IMR-90 (cell line): ENCODE data around the gene FNDC3B. TPM values are rescaled to one million over a fixed set of nuclear protein-coding genes. Genes with fewer than 3 reads are reported as not detected.

Experiments
- ATAC-seq: fragments of 200-7000 bp; cut with Tn5 transposase; 2 replicates; pipeline ENCODE4 v1.9.1; 2020; ENCODE audit warnings: low read depth, mild to moderate bottlenecking, moderate library complexity
- BruUV-seq: library from RNA; stranded (reverse); fragments of 400-500 nt; replicated peaks from 2 replicates; lab custom pipeline; 2021; lab: Mats Ljungman, UMichigan
- CTCF ChIA-PET: fragments of 300-600 bp; formaldehyde crosslinking; extraction: SDS; loops from one replicate; lab custom pipeline; 2021; ENCODE audit warnings: antibody characterized with exemption; lab: Yijun Ruan, JAX
- POLR2A ChIA-PET: fragments of 300-600 bp; sonication (Branson Sonifier 250); formaldehyde crosslinking; loops from one replicate; lab custom pipeline; 2022; ENCODE audit warnings: antibody characterized with exemption; ENCODE audit not compliant: unreplicated experiment; lab: Charles Lee
- DNase-seq: peaks from one replicate; pipeline ENCODE4 v3.0.0; 2013
- H2AFZ ChIP-seq: replicated peaks from 2 replicates; pipeline ENCODE3; 2013; ENCODE audit warnings: low read length, mild to moderate bottlenecking; ENCODE audit not compliant: poor library complexity
- H2AK5ac ChIP-seq: 2 replicates; pipeline ENCODE4 v1.6.1; 2013; ENCODE audit warnings: low read depth, low read length, inconsistent platforms
- H2AK9ac ChIP-seq: replicated peaks from 2 replicates; pipeline ENCODE3; 2013; ENCODE audit warnings: mild to moderate bottlenecking, low read depth, low read length, moderate library complexity; ENCODE audit not compliant: poor library complexity
- H2BK120ac ChIP-seq: 2 replicates; pipeline ENCODE4 v1.6.1; 2013; ENCODE audit warnings: low read depth, low read length, inconsistent platforms
- H2BK15ac ChIP-seq: 3 replicates; pipeline ENCODE4 v1.6.1; 2013; ENCODE audit warnings: low read depth, low read length, inconsistent platforms
- H2BK20ac ChIP-seq: 2 replicates; pipeline ENCODE4 v1.6.1; 2013; ENCODE audit warnings: low read depth, mild to moderate bottlenecking, inconsistent platforms, low read length, moderate library complexity
- H2BK5ac ChIP-seq: 2 replicates; pipeline ENCODE4 v1.6.1; 2013; ENCODE audit warnings: mild to moderate bottlenecking, low read depth, low read length, inconsistent platforms; ENCODE audit not compliant: poor library complexity, severe bottlenecking
- H3K14ac ChIP-seq: replicated peaks from 2 replicates; pipeline ENCODE4 v1.6.1; 2013; ENCODE audit warnings: low read depth, low read length, inconsistent platforms
- H3K18ac ChIP-seq: 2 replicates; pipeline ENCODE4 v1.6.1; 2013; ENCODE audit warnings: low read depth, low read length, control low read depth
- H3K23ac ChIP-seq: 2 replicates; pipeline ENCODE4 v1.6.1; 2013; ENCODE audit warnings: low read depth, low read length, inconsistent platforms
- H3K27ac ChIP-seq: 2 replicates; pipeline ENCODE4 v1.5.1; 2013; ENCODE audit warnings: mild to moderate bottlenecking, control low read depth, low read length; ENCODE audit not compliant: insufficient read depth
- H3K27me3 ChIP-seq: 2 replicates; pipeline ENCODE4 v1.6.1; 2013; ENCODE audit warnings: low read length; ENCODE audit not compliant: control insufficient read depth, insufficient read depth
- H3K36me3 ChIP-seq: 2 replicates; pipeline ENCODE4 v1.6.1; 2013; ENCODE audit warnings: low read length, mixed read lengths; ENCODE audit not compliant: control insufficient read depth, insufficient read depth
- H3K4ac ChIP-seq: 2 replicates; pipeline ENCODE4 v1.6.1; 2013; ENCODE audit warnings: low read depth, low read length, inconsistent platforms
- H3K4me1 ChIP-seq: 2 replicates; pipeline ENCODE4 v1.6.1; 2013; ENCODE audit warnings: low read length, mixed read lengths; ENCODE audit not compliant: control insufficient read depth, insufficient read depth
- H3K4me2 ChIP-seq: 2 replicates; pipeline ENCODE4 v1.6.1; 2013; ENCODE audit warnings: low read depth, mild to moderate bottlenecking, control low read depth, low read length, moderate library complexity
- H3K4me3 ChIP-seq: 2 replicates; pipeline ENCODE4 v1.5.1; 2013; ENCODE audit warnings: low read depth, mild to moderate bottlenecking, control low read depth, low read length, moderate library complexity; ENCODE audit not compliant: insufficient read depth
- H3K56ac ChIP-seq: 2 replicates; pipeline ENCODE4 v1.6.1; 2013; ENCODE audit warnings: low read length, inconsistent platforms; ENCODE audit not compliant: insufficient read depth; ENCODE audit errors: extremely low read depth
- H3K79me1 ChIP-seq, 2 experiments: 2 replicates each; pipeline ENCODE4 v1.6.1; 2013; ENCODE audit warnings: low read length in 2 of 2, inconsistent platforms in 1 of 2, low read depth in 1 of 2
- H3K9ac ChIP-seq: 2 replicates; pipeline ENCODE4 v1.6.1; 2013; ENCODE audit warnings: low read depth, low read length, control low read depth
- H3K9me1 ChIP-seq: 2 replicates; pipeline ENCODE4 v1.6.1; 2013; ENCODE audit warnings: low read length, inconsistent platforms; ENCODE audit not compliant: insufficient read depth
- H3K9me3 ChIP-seq: 2 replicates; pipeline ENCODE4 v1.6.1; 2013; ENCODE audit warnings: low read length; ENCODE audit not compliant: control insufficient read depth, insufficient read depth
- H4K20me1 ChIP-seq: 2 replicates; pipeline ENCODE4 v1.6.1; 2013; ENCODE audit warnings: low read length, inconsistent platforms; ENCODE audit not compliant: insufficient read depth
- H4K5ac ChIP-seq: 2 replicates; pipeline ENCODE4 v1.6.1; 2013; ENCODE audit warnings: mild to moderate bottlenecking, low read depth, low read length, control low read depth
- H4K8ac ChIP-seq, 2 experiments: 2 replicates each; pipeline ENCODE4 v1.6.1; 2013; ENCODE audit warnings: low read depth in 2 of 2, low read length in 2 of 2, control low read depth in 1 of 2, inconsistent platforms in 1 of 2
- H4K91ac ChIP-seq: 2 replicates; pipeline ENCODE4 v1.6.1; 2013; ENCODE audit warnings: low read depth, low read length, inconsistent platforms; ENCODE audit not compliant: insufficient read depth
- BHLHE40 ChIP-seq: fragments of 150-350 bp; IDR thresholded peaks from 2 replicates; pipeline ENCODE4 v1.6.1; 2016; ENCODE audit warnings: mild to moderate bottlenecking, low read depth, low read length
- CEBPB ChIP-seq: IDR thresholded peaks from 2 replicates; pipeline ENCODE4 v1.6.1; 2012; ENCODE audit warnings: low read depth, low read length, improper control_type of control experiment
- CHD1 ChIP-seq: IDR thresholded peaks from 2 replicates; pipeline ENCODE4 v1.6.1; 2012; ENCODE audit warnings: low read depth, low read length, improper control_type of control experiment
- CTCF ChIP-seq: conservative IDR thresholded peaks from 2 replicates; pipeline ENCODE4 v1.5.1; 2012; ENCODE audit warnings: mild to moderate bottlenecking, low read depth, low read length, improper control_type of control experiment
- FOS ChIP-seq: fragments of 150-350 bp; IDR thresholded peaks from 2 replicates; pipeline ENCODE4 v1.6.1; 2016; ENCODE audit warnings: low read depth, low read length
- MAFK ChIP-seq: IDR thresholded peaks from 2 replicates; pipeline ENCODE4 v1.6.1; 2012; ENCODE audit warnings: low read depth, low read length, improper control_type of control experiment
- MAZ ChIP-seq: IDR thresholded peaks from 2 replicates; pipeline ENCODE4 v1.6.1; 2012; ENCODE audit warnings: low read depth, mild to moderate bottlenecking, low read length, improper control_type of control experiment, moderate library complexity, borderline replicate concordance
- MXI1 ChIP-seq: IDR thresholded peaks from 2 replicates; pipeline ENCODE4 v1.6.1; 2012; ENCODE audit warnings: low read depth, mild to moderate bottlenecking, low read length, moderate library complexity, borderline replicate concordance
- NFE2L2 ChIP-seq: fragments of 150-350 bp; IDR thresholded peaks from 2 replicates; pipeline ENCODE4 v1.6.1; 2016; ENCODE audit warnings: low read depth, mild to moderate bottlenecking, low read length
- POLR2A ChIP-seq: IDR thresholded peaks from 2 replicates; pipeline ENCODE4 v1.6.1; 2012; ENCODE audit warnings: mild to moderate bottlenecking, low read depth, low read length
- RAD21 ChIP-seq: IDR thresholded peaks from 2 replicates; pipeline ENCODE4 v1.6.1; 2012; ENCODE audit warnings: low read length, improper control_type of control experiment
- RCOR1 ChIP-seq: IDR thresholded peaks from 2 replicates; pipeline ENCODE4 v1.6.1; 2012; ENCODE audit warnings: mild to moderate bottlenecking, low read length, improper control_type of control experiment; ENCODE audit not compliant: insufficient replicate concordance
- RFX5 ChIP-seq: IDR thresholded peaks from 2 replicates; pipeline ENCODE4 v1.8.0; 2012; ENCODE audit warnings: low read depth, mild to moderate bottlenecking, low read length, moderate library complexity
- SMC3 ChIP-seq: fragments of 150-350 bp; IDR thresholded peaks from 2 replicates; pipeline ENCODE4 v1.6.1; 2016; ENCODE audit warnings: low read depth, mild to moderate bottlenecking, antibody characterized with exemption, low read length, moderate library complexity
- WGBS, 2 experiments: methylation state at CpG; one replicate each; pipeline versions ENCODE4 v1.1.5 to v1.1.7; 2013; ENCODE audit warnings: missing lambda C conversion rate in 2 of 2; ENCODE audit not compliant: insufficient read length in 1 of 2; ENCODE audit errors: extremely low coverage in 2 of 2; 5-methylcytosine and 5-hydroxymethylcytosine counted together
- dilution Hi-C: fragments of 300-500 bp; cut with HindIII; formaldehyde crosslinking; loops from one replicate; pipeline ENCODE4 v1.14.3; 2018; ENCODE audit warnings: low sequenced_read_pairs; ENCODE audit not compliant: unreplicated experiment
- in situ Hi-C: fragments of 300-500 bp; cut with MboI; formaldehyde crosslinking; loops from 3 replicates; pipeline ENCODE4 v1.14.3; 2019; ENCODE audit warnings: low sequenced_read_pairs, inconsistent platforms, mixed read lengths
- intact Hi-C: fragments of 100-400 bp; cut with micrococcal nuclease; formaldehyde crosslinking; loops from 2 replicates; pipeline ENCODE4 v1.10.0; 2022
- polyA plus RNA-seq, 3 experiments: library from polyadenylated mRNA; depleted of rRNA; stranded (reverse); fragments of >200 nt; gene quantifications; 2 replicates each; pipeline ENCODE4 v1.2.3, GENCODE V29; 2012; ENCODE audit warnings: low replicate concordance in 1 of 3
- total RNA-seq: library from RNA; depleted of rRNA; stranded (reverse); fragments of >200 nt; gene quantifications from 2 replicates; pipeline ENCODE4 v1.2.3, GENCODE V29; 2012
- TF ChIP-seq, protein P1 (sequence below): fragments of 150-350 bp; IDR thresholded peaks from 2 replicates; pipeline ENCODE4 v1.6.1; 2016; ENCODE audit warnings: low read depth, mild to moderate bottlenecking, low read length, moderate library complexity, borderline replicate concordance
- TF ChIP-seq, protein P2 (sequence below): fragments of 150-350 bp; IDR thresholded peaks from 2 replicates; pipeline ENCODE4 v1.6.1; 2017; ENCODE audit warnings: mild to moderate bottlenecking, antibody characterized with exemption, low read length, low read depth

Gene FNDC3B
- total and polyA plus RNA-seq, 2 of the 4 experiments (the other 2 are of a cell fraction) = 23.9 to 150 TPM

DNA sequence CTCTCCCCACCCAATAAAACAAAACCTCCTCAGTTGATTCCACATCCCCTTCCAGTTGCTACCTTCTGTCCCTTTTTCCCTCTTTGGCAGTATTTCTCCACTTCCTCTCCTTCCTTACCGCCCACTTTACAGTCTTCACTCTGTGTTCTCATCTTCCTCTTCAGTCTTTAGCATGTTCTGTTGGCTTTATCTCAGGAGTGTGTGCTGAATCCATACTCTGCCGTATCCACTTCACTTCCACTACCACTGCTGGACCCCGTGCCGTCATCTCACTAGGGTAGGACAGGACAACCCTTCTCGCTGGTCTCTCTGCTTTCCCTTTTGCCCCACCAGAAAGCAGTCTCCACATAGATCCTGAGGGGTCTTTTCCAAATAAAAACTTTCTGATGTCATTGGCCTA is 74.3 kb downstream of the FNDC3B start:
- no peak overlapping the region for H3K4ac ChIP-seq
- no peak overlapping the region for H4K8ac ChIP-seq
- intact Hi-C loops = no loop called here
- H2BK120ac ChIP-seq = no peak overlapping the region
- peaks cover 5% of the 10 kb centered on the region for H3K4me1 ChIP-seq
- H3K4me2 ChIP-seq = no peak overlapping the region
- no peak overlapping the region for H2AK9ac ChIP-seq
- no peaks in the 10 kb centered on the region for H3K9me3 ChIP-seq
- no peak overlapping the region for H2AK5ac ChIP-seq
- H2BK15ac ChIP-seq = no peak overlapping the region
- no peak overlapping the region for H3K27ac ChIP-seq
- peaks cover 32% of the 10 kb centered on the region for H3K9me1 ChIP-seq
- H4K91ac ChIP-seq = no peak overlapping the region
- in situ Hi-C loops = no loop called here
- H2AFZ ChIP-seq = no peak overlapping the region
- H3K27me3 ChIP-seq = no peaks in the 10 kb centered on the region
- H4K20me1 ChIP-seq = peaks cover 70% of the 10 kb centered on the region
- H3K56ac ChIP-seq = no peak overlapping the region
- no peak overlapping the region for H3K18ac ChIP-seq
- ATAC-seq = no peak
- peaks cover 44 to 68% of the 10 kb centered on the region in 2 experiments for H3K79me1 ChIP-seq
- no peak overlapping the region for H3K9ac ChIP-seq
- no peak overlapping the region for H3K14ac ChIP-seq
- H4K5ac ChIP-seq = no peak overlapping the region
- dilution Hi-C loops = no loop called here
- TF ChIP-seq POLR2A (no peak), SMC3 (no peak), RCOR1 (no peak), MAZ (no peak), RAD21 (no peak), NFE2L2 (no peak), CTCF (no peak), RFX5 (no peak), FOS (no peak), CEBPB (no peak), CHD1 (no peak), MXI1 (no peak), BHLHE40 (no peak), MAFK (no peak)
- TF ChIP-seq, protein P1, sequence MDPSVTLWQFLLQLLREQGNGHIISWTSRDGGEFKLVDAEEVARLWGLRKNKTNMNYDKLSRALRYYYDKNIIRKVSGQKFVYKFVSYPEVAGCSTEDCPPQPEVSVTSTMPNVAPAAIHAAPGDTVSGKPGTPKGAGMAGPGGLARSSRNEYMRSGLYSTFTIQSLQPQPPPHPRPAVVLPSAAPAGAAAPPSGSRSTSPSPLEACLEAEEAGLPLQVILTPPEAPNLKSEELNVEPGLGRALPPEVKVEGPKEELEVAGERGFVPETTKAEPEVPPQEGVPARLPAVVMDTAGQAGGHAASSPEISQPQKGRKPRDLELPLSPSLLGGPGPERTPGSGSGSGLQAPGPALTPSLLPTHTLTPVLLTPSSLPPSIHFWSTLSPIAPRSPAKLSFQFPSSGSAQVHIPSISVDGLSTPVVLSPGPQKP = no peak
- TF ChIP-seq, protein P2, sequence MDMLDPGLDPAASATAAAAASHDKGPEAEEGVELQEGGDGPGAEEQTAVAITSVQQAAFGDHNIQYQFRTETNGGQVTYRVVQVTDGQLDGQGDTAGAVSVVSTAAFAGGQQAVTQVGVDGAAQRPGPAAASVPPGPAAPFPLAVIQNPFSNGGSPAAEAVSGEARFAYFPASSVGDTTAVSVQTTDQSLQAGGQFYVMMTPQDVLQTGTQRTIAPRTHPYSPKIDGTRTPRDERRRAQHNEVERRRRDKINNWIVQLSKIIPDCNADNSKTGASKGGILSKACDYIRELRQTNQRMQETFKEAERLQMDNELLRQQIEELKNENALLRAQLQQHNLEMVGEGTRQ = no peak
- 96% methylated on average over 4 of the region's 5 CpGs; no CpG with 5 or more reads in 1 of the 2 experiments for WGBS, 2 experiments
- no peak overlapping the region for H2BK5ac ChIP-seq
- H3K36me3 ChIP-seq = peaks cover 27% of the 10 kb centered on the region
- no peak overlapping the region for H3K23ac ChIP-seq
- no peak for DNase-seq
- no TSS peak for BruUV-seq
- ChIA-PET POLR2A (no interaction called here), CTCF (no interaction called here)
- H2BK20ac ChIP-seq = no peak overlapping the region
- no peak overlapping the region for H3K4me3 ChIP-seq
